Neural crest cell (in vitro differentiated cells): Measurements from ENCODE around the gene HPSE. TPM values are rescaled to one million over a fixed set of nuclear protein-coding genes. Genes with fewer than 3 reads are reported as not detected.

Source experiments
- DNase-seq: peaks from one replicate; pipeline ENCODE4 v3.0.0; 2021; ENCODE audit warnings: low read depth, mixed read lengths, low spot score
- H3K27ac Mint-ChIP-seq: one replicate; pipeline ENCODE4 v1.8.0; 2021; ENCODE audit warnings: mild to moderate bottlenecking, mixed read lengths; ENCODE audit not compliant: unreplicated experiment
- H3K27me3 Mint-ChIP-seq: 2 replicates; pipeline ENCODE4 v1.8.0; 2021; ENCODE audit warnings: low read depth, mild to moderate bottlenecking, mixed read lengths
- H3K36me3 Mint-ChIP-seq: 2 replicates; pipeline ENCODE4 v1.8.0; 2021; ENCODE audit warnings: low read depth, mild to moderate bottlenecking, mixed read lengths
- H3K4me1 Mint-ChIP-seq: 2 replicates; pipeline ENCODE4 v1.8.0; 2021; ENCODE audit warnings: mixed read lengths
- H3K4me3 Mint-ChIP-seq: one replicate; pipeline ENCODE4 v1.8.0; 2021; ENCODE audit warnings: mild to moderate bottlenecking, mixed read lengths
- H3K9me3 Mint-ChIP-seq: 2 replicates; pipeline ENCODE4 v1.8.0; 2021; ENCODE audit warnings: mixed read lengths
- total RNA-seq: library from RNA; stranded (reverse); gene quantifications from 2 replicates; pipeline ENCODE4 v1.2.1, GENCODE V29; 2021
- TF ChIP-seq, protein P1 (sequence below): fragments of 200-600 bp; sonication (generic); conservative IDR thresholded peaks from 2 replicates; pipeline ENCODE4 v1.5.0; 2021; ENCODE audit warnings: antibody characterized with exemption, mild to moderate bottlenecking

Gene HPSE
- total RNA-seq, 1 donor from 2014 or later = 0.30 TPM

DNA sequence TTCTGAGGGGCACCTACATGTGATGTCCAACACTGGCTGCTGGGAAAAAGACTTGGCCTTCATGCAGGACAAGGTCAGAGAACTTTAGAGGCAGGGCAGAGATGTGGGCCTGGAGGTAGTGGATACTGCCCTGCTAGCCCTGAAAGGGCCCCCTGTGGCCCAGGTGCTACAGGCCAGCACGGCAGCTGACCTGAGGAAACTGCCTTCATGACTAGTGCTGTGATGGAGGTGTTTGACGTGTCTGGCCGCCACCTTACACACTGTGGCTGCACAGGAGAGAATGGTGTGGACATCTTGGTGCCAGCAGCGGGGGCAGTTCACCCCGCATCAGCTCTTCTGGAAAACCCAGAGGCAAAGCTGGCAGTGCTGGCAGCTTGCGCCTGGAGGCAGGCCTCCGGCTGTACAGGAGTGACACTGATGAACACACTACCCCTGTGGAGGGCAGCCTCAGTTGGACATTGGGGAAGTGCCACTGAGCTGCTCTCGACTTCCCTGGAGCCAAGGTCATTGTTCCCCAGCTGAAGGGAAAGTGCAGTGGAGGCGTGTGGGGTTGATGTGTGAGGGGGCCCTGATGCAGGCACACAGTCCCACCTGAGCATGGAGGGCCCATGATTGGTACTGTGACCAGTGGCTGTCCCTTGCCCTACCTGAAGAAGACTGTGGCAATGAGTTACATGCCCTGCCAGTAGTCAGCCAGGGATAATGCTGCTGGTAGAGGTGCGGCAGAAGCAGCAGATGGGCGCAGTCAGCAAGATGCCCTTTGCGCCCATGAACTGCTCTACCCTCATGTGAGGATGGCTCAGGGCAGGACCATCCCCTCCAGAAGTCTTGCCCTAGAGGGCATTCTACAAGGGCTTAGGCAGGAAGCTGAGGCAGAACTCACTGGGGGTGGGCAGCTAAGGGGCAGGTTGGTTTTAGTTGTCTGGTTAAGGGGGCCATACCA lies 87.0 kb downstream of the HPSE start:
- H3K4me1 Mint-ChIP-seq = peaks cover 14% of the 10 kb centered on the region
- no peak overlapping the region for H3K27ac Mint-ChIP-seq
- peaks cover 9% of the 10 kb centered on the region for H3K9me3 Mint-ChIP-seq
- H3K36me3 Mint-ChIP-seq = peaks cover 8% of the 10 kb centered on the region
- TF ChIP-seq, protein P1, sequence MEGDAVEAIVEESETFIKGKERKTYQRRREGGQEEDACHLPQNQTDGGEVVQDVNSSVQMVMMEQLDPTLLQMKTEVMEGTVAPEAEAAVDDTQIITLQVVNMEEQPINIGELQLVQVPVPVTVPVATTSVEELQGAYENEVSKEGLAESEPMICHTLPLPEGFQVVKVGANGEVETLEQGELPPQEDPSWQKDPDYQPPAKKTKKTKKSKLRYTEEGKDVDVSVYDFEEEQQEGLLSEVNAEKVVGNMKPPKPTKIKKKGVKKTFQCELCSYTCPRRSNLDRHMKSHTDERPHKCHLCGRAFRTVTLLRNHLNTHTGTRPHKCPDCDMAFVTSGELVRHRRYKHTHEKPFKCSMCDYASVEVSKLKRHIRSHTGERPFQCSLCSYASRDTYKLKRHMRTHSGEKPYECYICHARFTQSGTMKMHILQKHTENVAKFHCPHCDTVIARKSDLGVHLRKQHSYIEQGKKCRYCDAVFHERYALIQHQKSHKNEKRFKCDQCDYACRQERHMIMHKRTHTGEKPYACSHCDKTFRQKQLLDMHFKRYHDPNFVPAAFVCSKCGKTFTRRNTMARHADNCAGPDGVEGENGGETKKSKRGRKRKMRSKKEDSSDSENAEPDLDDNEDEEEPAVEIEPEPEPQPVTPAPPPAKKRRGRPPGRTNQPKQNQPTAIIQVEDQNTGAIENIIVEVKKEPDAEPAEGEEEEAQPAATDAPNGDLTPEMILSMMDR = no peak
- no peak overlapping the region for H3K4me3 Mint-ChIP-seq
- H3K27me3 Mint-ChIP-seq = no peaks in the 10 kb centered on the region
- no peak for DNase-seq

Other genes starting within 250 kb of the HPSE start
- gene PLAC8, start 220.1 kb downstream of the HPSE start, total RNA-seq = 0.40 and 0.57 TPM in 2 replicates
- gene COQ2, start 50.0 kb downstream of the HPSE start, total RNA-seq = 19.7 and 21.9 TPM in 2 replicates
- 14.0 and 15.7 TPM in 2 replicates for gene HELQ, start 121.0 kb upstream of the HPSE start, total RNA-seq
- 49.3 and 56.8 TPM in 2 replicates for gene MRPS18C, start 121.2 kb upstream of the HPSE start, total RNA-seq
- gene ABRAXAS1, start 150.3 kb upstream of the HPSE start, total RNA-seq = 25.9 and 30.9 TPM in 2 replicates
- not detected in 2 replicates for gene GPAT3, start 201.3 kb upstream of the HPSE start, total RNA-seq